Measurements from ENCODE around the gene ANAPC7.
A peak's percentile ranks its signal among the peaks of the same experiment; 100 is the strongest.
"Not testable (repeated sequence)": the region's sequence is repeated elsewhere in the genome, so short reads cannot be mapped to it uniquely, and the experiment has no call there.

Gene ANAPC7

GRCh38 chr12:110345963-110346362, 57.5 kb downstream of the ANAPC7 start:
- no peak for DNase-seq

GRCh38 chr12:110345176-110345661, 58.3 kb downstream of the ANAPC7 start:
- peak; percentile 90 to 99 for DNase-seq

DNA sequence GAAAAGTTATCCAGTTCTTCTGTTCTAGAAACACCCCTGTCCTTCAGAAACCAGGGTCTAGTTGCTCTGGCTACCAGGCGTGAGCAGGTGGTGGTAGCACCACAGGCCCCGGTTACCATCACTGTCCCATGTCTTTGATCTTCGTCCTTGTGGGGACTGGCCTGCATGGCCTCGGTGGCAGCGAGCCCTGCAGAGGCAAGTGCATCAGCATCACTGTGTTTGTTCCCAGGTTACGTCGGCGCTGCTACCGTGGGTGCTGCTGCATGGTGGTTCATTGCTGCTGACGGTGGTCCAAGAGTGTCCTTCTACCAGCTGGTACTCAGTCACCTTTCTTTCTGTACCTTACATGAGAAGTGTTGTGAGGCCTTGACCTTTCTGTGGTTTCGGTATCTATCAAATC, 58.9 kb downstream of the ANAPC7 start:
- no peak for DNase-seq

GRCh38 chr12:110343736-110344555, 59.6 kb downstream of the ANAPC7 start:
- DNase-seq, result peak; percentile 33 to 64

- DNase-seq, result no peak
Observed at GRCh38 chr12:110343114-110343513, 60.4 kb downstream of the ANAPC7 start.

- DNase-seq, result no peak
Observed at GRCh38 chr12:110342157-110342556, 61.4 kb downstream of the ANAPC7 start.

GRCh38 chr12:110340706-110341105, 62.8 kb downstream of the ANAPC7 start:
- DNase-seq, result no peak

- DNase-seq, result not testable (repeated sequence)
Observed at GRCh38 chr12:110340261-110340660, 63.2 kb downstream of the ANAPC7 start.

DNA sequence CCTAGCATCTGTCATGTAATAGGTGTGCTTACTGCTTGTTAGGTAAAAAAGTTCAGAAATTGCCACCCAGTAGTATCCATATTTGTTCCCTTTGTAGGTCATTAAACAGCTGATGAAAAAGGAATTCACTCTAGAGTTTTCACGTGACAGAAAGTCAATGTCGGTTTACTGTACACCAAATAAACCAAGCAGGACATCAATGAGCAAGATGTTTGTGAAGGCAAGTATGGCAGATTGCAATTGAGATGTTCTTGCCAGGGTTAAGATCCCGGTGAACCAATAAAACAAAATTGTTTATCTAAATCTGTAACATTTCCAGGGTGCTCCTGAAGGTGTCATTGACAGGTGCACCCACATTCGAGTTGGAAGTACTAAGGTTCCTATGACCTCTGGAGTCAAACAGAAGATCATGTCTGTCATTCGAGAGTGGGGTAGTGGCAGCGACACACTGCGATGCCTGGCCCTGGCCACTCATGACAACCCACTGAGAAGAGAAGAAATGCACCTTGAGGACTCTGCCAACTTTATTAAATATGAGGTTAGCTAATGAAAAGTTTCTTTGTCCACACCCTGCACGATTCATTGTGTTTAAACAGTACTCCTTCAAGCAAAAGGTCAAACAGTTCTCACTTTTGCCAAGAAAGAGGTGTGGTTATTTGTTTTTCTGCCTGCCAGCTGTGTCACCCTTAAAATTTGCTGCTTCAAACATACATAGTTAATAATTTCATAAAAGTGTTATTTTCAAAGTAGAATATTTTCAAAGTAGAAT, 64.1 kb downstream of the ANAPC7 start:
- no peak for DNase-seq

GRCh38 chr12:110338754-110339153, 64.8 kb downstream of the ANAPC7 start:
- DNase-seq, result no peak

- DNase-seq, result no peak
Observed at GRCh38 chr12:110337912-110338710, 65.4 kb downstream of the ANAPC7 start.

GRCh38 chr12:110335481-110336045, 67.9 kb downstream of the ANAPC7 start:
- no peak for DNase-seq

DNA sequence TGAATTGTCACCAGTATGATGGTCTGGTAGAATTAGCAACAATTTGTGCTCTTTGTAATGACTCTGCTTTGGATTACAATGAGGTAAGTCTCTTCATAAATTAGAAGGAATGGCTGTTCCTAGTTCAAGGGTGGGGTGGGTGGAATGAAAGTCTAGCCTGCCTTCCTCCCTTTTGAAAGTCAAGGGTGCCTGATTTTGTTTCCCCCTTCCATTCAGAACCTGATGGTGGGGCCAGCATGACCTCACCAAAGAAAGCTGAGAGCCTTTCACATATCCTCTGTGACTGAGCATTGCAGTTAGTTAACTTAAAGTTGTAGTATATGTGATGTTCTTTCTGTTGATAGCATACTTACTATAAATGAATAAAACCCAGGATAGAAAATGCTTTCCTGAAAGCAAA, 70.3 kb downstream of the ANAPC7 start:
- DNase-seq, result no peak

DNA sequence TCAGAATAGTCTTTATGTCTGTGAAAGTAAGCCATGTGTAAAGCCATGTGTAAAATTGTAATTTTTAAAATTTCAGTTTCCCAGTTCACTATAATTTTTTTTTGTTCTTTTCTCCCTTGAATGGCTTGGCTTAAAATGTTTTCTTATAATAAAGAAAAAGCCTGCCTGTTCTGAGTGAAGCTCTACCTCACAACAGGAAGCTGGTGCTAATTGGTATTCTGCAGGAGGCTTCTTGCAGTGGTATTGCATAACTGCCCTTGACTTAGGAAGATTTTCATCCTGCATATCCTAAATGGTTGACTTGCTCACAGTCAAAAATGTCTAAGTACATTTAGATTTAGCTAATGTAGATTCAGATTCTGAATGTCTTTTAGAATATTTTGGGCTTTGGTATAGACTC, 73.0 kb downstream of the ANAPC7 start:
- DNase-seq, result peak in 1 of 2 donors; percentile 21

DNA sequence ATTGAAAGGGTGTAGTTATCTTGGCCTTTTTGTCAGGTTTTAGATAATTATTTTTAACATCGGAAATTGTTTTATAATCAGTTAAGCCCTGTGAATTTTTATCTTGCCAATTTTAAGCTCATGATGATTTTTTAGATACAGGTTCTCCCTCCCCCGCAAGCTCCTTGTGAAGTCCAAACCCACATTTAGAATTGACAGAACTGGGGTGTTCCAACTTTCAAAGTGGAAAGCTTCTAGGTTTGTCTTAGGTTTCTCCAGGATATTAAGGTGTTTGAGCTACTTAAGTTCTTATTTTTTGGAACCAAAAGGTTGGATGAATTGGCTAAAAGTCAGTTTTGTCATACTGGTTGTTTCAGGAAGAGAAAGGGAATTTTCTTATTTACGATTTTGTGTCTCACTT, 73.4 kb downstream of the ANAPC7 start:
- no peak for DNase-seq

- no peak for DNase-seq
Observed at GRCh38 chr12:110329710-110330109, 73.8 kb downstream of the ANAPC7 start.

Data from inflammatory macrophage treated with lipopolysaccharide for 1 hour (primary cell).